Forelimb muscle (tissue), 1 donor: Measurements from ENCODE around the gene EGFL7. TPM values are rescaled to one million over a fixed set of nuclear protein-coding genes. Genes with fewer than 3 reads are reported as not detected.

Experiments
- DNase-seq: peaks from one replicate; pipeline ENCODE4 v3.0.0-alpha.2; 2013; ENCODE audit warnings: low read depth
- polyA plus RNA-seq: library from polyadenylated mRNA; unstranded; fragments of 120-200 nt; gene quantifications from one replicate; pipeline ENCODE4 v1.2.1, GENCODE V29; 2013; ENCODE audit not compliant: insufficient read length

The EGFL7 gene
- polyA plus RNA-seq, 1 donor: 59.9 TPM

DNA sequence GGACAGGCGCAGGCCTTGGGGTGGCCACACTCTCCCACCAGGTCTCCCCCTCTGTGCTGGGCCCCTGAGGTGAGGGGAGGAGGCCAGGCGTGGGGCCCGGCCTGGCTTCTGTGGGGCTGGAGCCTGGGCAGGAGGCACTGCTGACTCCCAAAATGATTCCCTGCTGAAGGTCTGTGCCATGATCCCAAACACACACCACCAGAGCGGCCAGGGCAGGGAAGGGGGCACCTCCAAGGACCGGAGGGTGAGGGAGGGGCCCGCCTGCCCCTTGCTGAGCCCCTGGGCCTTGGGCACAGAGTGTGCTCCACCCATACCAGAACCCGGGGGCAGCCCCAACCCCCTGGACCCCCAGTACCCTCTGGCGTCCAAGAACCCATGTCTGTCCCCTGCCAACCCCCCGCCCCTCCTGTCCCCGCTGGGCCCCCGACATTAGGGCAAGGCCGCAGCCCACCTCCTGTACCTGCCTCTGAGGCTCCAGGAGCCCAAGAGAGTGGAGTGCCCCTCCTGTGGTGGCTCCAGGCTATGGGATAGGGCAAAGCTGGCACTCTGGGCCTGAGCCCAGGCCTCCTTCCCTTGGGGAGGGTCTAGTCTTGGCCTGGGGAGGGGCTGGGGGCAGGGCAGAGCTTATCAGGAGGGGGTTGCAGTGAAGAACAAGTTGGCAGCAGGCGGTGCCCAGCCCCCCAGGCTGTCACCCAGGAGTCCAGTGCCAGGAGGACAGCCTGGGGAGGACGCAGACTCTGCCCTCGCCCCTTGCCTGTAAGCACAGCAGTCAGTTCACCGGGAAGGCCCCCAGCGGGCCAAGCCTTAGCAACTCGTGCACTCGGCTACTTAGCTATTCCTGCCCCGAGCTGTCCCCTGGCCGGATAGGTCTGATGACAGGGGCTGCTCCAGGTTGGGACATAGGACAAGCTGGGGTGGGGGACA lies 2.6 kb upstream of the EGFL7 start:
- no peak for DNase-seq

DNA sequence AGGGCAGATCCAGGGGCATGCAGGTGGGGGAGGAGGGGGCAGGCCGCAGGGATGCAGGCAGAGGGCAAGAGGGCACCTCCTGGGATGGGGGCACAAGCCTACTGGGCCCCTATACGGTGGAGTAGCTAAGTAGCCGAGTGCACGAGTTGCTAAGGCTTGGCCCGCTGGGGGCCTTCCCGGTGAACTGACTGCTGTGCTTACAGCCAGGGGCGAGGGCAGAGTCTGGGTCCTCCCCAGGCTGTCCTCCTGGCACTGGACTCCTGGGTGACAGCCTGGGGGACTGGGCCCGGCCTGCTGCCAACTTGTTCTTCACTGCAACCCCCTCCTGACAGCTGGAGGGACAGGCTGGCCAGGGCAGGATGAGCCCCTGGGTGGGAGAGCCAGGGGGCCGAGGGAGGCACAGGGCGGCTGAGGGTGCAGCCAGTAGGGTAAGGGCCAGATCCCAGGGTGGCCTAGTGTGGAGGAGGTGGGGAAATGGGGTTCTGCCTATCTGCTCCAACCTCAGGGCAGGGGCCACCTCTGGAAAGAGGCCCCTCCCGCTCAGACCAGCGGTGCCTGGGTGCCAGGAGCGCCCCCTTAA lies 1.7 kb upstream of the EGFL7 start:
- no peak for DNase-seq

DNA sequence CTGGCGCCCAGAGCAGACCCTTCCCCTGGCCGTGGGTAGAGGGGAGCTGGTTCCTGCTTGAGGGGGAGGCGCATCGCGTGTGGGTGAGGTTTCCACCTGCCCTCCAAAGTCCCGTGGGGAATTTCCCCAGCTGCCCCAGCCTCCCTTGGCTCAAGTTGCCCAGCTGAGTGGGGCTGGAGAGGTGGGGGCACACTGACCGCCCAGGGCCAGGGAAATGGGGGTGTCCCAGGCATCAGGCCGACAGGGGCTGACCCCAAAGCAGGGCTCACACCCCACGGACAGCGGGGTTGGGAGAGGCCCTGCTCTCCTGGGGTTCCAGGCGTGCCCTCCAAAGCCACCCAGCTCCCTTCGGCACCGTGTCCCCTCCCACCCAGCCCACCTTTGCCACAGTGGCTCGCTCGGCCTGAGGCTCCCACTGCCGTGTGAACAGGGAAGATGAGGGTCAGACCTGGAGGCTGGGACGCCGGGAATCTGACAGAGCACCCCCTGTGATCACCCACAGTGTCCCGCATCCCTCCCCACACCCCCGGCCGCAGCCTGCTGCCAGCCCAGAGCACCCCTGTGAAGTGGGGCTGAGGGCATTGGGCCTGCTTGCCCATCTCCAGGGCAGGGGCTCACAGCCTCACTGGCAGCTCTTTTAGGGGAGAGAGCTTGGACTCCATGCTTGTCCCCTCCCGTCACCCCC lies 933 bp upstream of the EGFL7 start:
- DNase-seq: no peak

DNA sequence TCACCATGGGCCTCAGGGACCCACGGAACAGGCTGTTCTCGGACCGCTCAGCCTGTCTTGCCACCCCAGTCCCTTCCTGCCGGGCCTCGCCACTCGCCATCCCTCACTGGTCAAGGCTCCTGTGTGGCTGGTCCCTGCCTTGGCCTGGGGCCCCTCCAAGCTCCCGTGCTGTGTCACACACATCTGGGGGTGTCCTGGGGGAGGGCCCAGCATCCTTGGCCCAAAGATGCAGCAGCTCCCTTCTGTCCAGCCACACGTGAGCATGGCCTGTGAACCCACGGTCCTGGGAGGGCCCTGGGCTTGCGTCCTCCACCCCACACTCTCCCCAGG lies 425 bp upstream of the EGFL7 start:
- DNase-seq: no peak

DNA sequence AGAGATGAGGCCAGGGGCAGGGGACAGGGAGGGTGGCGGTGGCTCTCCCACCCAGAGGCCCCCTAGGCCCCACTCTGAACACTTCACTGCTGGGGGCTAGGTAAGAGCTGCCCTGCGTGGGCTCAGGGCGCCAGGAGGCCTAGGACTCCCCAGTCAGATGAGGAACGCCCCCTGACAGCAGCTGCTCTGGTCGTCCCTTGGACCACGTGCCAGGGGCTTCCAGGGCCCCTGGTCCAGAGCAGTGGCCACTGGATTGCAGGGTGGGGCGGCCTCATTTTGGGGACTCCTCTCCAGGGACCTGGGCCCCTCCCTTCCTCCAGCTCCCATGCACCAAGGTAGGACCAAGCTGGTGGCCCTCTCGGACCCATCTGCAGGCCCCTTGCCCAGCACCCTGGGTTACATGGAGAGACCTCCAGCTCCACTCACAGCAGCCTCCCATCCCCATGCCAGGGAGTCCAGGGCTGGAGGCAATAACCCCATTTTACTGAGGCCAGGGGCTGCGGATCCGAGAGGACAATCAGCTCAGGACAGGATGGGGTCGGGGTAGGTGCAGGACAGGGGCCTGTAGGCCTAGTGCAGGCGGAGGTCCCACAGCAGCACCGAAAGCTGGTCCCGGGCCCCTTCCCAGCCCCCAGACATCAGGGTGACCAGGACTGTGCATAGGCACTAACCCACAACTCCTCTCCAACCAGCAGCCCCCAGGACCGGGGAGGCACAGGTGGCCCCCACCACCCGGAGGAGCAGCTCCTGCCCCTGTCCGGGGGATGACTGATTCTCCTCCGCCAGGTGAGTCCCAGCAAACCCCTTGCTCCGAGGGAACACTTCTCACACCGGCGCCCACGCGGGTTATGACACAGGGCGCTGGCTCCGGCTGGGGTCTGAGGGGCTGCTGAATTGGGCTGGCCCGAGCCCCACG lies 1.5 kb downstream of the EGFL7 start:
- DNase-seq: no peak

DNA sequence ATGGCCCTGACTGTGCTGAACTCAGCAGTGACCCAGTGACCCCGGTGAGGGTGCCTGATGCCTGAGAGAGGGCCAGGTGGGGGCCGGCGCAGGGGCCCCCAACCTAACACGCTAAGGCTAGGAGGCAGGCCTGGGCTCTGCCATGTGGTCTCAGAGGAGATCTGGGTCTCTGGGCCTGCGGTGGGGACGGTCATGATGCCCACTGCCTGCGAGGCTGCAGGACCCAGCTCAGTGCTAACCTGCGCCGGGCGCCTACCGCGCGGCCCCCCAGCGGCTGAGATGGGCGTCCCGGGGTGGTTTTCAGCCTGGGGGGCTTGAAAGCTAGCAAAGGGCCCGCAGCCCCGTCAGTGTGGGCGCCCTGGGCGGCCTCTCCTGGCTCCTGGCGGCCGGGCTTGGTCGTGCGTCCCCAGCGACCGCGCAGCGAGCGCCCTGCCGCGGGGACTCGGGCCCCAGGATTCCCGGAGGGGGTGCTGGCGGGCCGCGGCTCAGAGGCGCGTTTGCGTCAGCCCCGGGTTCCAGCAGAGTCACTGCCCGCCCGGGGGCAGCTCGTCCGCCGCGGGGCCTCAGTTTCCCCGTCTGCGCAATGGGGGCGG lies 2.5 kb downstream of the EGFL7 start:
- no peak for DNase-seq

DNA sequence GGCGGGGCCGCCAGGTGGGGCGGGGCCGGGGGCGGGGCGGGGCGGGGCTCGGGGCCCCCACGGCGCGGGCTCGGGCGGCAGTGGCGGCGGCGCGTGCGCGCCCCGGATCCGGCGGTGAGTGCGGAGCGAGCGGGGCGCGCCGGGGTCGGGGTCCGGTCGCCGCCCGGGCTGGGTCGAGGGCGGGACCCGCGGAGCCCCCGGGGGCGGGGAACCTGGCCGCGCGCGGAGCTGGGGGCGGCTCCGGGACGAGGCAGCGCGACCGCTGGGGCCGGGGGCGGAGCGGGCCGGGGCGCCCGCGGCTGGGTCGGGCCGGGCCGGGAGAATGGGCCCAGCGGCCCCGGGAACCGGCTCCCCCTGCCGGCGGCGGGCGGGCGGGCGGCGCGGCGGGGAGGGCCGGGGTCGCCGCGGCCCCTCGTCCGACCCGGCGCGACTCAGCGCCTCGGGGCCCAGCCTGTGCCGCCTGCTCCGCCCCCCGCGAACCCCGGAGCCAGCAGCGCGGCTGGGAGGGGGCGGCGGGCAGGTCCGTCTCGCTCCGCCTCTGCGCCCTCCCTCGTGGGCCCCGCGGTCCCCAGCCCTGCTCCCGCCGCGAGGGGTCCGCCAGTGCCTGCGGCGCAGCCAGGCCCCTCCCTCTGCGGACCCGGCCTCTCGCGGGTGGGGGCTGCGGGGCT lies 3.1 kb downstream of the EGFL7 start:
- DNase-seq: no peak

DNA sequence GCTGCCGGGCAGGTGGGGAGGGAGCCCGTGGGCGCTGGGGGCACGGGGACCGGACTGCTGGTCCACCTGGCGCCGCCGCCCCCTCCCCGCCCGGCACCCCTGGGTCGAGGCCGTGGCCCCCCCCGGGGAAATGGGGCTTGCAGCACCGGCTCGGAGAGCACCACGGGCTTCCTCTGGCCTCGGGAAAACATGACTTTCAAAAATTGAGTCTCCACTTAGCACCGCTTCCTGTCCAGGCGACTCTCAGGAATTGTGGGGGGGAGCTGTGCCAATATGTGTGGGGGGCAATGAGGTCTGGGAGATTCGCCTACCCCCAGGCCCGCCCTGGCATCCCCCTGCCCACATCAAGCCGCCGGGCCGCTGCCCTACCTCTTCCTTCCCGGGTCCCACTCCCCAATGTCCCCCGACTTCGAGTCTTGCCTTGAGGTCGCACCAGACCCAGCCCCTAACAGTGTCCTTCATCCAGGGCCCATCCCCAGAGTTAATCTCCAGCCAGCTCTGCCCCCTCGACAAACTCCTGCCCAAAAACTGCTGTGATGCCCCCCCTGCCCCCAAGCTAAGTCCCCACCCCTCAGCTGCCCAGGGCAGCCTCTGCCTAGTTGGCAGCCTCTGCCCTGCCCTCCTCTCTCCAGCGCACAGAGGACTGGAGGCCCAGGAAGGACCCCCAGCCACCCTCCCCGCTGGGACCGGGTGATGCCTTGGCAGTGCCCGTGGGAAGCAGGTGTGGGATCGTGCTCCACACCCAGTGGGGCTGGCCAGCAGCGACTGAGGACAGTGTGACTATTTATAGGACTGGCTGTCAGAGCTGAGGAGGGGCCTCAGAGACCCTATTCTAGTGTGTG lies 3.9 kb downstream of the EGFL7 start:
- DNase-seq: no peak

DNA sequence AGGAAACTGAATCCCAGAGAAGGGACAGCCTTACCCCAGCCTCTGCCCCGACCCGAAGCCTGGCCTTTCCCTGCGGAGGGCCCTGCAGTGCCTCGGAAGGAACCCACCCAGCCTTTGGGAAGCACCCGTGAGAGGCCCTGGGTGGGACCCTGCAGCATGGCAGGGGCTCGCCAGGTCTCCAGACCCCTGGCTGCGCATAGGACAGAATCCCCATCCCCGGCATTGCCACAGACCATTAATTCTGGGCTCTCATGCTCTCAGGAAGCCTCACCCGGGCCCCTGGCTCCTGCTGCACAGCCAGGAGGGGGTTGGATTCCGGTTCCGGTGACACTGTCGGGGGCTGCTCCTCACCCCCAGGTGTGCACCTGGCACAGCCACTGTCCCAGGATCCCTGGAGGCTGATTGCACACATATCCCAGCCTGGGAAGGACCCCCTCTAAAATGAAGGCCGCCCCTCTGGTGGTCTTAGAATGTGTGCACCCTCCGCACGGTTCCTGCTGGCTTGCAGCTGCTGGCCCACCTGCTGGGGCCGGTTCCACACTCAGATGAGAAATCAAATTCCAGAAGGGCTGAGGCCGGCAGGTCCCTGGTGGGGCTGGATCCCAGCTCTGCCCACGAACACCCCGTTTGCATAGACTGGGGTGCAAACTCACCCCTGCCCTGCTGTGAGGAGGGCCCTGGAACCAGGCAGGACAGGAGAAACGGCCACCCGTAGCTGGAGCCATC lies 4.7 kb downstream of the EGFL7 start:
- no peak for DNase-seq

DNA sequence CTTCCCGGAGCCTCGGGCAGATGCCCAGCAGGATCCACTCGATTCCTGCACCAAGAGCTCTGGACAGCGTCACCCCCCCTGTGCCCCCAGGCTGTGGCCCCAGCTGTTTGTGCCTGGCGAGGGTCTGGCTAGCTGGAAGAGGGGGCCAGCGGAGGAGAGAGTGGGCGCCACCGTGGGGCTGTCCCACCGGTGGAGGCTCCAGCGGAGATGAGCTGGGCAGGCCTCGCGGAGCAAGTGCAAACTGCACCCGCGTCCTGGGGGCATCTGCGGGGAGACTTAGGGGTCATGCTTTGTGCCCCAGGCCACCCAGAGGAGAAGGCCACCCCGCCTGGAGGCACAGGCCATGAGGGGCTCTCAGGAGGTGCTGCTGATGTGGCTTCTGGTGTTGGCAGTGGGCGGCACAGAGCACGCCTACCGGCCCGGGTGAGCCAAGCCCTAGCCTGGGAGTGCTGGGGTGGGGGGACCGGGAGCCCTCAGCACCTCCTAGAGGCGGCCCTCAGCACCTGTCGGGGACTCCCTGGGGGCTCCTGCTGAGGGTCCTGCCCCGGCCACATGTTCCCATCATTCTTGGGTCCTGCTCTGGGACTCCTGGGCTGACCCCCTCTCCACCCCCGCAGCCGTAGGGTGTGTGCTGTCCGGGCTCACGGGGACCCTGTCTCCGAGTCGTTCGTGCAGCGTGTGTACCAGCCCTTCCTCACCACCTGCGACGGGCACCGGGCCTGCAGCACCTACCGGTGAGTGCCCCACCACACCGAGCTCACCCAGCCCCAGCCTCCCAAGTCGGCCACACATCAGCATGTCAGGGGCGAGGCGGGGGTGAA lies 5.4 kb downstream of the EGFL7 start:
- DNase-seq: no peak

DNA sequence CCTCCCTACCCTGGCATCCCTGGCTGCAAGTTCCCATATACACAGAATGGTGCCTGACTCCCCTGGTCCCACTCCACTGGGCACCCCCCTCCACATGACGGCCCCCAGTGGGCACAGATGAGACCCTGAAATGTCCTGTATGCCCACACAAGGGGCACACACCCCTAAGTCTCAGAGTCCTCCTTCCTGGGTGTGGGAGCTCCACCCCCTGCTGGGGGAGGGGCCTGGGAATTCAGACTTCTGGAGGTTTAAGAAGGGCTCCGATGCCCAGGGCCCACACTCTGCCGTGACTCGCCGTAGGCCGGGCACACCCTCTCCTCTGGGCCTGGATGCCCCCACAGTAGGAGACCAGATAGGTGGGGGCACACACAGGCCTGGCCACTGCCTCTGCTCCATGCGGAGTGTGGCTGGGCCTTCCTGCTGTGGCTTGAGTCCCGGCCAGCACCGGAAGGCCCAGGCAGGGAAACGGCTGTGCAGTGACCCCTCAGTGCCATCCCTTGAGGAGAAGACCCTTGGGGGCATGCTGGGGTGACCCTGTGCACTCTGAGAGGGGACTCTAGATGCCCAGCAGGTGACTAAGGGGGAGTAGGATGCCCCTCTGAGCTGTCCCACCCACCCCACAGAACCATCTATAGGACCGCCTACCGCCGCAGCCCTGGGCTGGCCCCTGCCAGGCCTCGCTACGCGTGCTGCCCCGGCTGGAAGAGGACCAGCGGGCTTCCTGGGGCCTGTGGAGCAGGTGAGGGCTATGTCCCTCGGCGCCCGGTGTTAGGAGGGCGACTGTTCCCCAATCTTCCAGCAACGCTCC lies 6.5 kb downstream of the EGFL7 start:
- DNase-seq: no peak

DNA sequence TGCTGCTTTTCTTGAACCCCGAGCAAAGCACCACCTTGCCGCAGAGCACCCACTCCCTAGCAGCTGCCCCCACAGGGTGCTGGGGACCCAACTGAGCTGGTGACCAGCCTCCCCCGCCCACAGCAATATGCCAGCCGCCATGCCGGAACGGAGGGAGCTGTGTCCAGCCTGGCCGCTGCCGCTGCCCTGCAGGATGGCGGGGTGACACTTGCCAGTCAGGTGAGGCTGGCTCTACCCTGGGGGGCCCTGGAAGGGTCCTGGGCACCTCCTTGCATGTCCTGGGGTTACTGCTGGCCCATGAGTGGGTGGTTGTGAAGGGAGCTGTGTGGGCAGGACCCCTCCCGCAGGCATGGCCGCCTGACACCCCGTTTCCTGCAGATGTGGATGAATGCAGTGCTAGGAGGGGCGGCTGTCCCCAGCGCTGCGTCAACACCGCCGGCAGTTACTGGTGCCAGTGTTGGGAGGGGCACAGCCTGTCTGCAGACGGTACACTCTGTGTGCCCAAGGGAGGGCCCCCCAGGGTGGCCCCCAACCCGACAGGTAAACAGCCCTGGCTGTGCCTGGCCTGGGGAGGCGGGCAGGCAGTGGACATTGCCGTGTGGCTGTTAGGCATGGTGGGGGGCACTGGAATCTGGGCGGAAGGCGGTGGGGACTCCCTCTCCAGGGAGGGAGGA lies 7.2 kb downstream of the EGFL7 start:
- no peak for DNase-seq

DNA sequence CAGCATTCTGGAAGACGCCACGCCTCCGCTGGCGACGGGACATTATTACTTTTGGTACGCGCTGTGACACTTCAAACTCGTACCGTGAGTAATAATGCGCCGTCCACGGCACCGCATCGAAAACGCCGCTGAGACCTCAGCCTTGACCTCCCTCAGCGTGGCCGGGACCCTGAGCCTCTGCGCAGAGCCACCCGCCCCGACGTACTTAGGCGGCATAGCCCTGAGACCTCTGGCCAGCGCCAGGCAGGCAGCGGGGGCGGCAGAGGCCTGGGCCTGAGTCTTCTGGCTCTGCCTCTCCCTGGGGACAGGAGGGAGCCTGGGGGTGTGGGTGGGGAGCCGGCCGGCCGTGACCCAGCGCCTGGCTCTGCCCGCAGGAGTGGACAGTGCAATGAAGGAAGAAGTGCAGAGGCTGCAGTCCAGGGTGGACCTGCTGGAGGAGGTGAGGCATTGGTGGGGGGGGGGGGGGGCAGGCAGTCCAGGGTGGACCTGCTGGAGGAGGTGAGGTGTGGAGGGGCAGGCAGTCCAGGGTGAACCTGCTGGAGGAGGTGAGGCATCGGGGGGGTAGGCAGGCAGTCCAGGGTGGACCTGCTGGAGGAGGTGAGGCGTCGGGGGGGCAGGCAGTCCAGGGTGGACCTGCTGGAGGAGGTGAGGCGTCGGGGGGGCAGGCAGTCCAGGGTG lies 8.0 kb downstream of the EGFL7 start:
- DNase-seq: no peak

DNA sequence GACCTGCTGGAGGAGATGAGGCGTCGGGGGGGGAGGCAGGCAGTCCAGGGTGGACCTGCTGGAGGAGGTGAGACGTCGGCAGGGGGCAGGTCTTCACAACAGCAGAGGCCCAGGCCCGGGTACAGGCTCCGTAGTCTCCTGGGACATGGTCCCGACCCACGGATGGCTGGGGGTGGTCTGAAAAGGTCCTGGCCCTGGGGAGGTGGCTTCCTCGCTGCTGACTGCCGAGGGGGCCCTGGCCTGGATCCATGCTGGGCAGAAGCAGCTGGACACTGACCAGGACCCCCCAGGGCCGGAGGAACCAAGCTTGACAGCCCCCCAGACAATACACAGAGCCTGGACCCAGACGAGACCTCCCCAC lies 8.5 kb downstream of the EGFL7 start:
- no peak for DNase-seq

DNA sequence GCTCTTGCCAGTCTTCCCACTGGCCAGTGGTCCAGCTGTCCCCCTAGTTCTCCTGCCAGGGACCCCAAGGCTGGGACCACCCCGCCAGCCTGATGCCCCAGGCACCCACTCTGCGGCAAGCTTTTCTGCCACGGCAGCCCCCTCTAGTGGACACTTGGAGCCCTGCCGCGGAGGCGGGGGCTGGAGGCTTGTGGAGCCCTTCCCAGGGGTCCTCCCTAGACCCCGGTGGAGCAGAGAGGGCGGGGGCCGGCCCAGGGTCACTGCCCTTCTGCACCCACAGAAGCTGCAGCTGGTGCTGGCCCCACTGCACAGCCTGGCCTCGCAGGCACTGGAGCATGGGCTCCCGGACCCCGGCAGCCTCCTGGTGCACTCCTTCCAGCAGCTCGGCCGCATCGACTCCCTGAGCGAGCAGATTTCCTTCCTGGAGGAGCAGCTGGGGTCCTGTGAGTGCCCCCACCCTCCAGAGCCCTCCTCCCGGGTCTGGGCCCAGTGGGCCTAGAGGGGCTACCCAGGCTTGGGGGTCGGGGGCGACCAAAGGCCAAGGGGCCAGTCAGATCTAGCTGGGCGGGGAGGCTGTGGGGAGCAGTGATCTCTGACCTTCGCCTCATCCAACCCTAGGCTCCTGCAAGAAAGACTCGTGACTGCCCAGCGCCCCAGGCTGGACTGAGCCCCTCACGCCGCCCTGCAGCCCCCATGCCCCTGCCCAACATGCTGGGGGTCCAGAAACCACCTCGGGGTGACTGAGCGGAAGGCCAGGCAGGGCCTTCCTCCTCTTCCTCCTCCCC lies 9.1 kb downstream of the EGFL7 start:
- no peak for DNase-seq
